ENCODE results near the gene GEMIN5.
"Not testable (repeated sequence)": the region's sequence is repeated elsewhere in the genome, so short reads cannot be mapped to it uniquely, and the experiment has no call there.

The GEMIN5 gene, protein sequence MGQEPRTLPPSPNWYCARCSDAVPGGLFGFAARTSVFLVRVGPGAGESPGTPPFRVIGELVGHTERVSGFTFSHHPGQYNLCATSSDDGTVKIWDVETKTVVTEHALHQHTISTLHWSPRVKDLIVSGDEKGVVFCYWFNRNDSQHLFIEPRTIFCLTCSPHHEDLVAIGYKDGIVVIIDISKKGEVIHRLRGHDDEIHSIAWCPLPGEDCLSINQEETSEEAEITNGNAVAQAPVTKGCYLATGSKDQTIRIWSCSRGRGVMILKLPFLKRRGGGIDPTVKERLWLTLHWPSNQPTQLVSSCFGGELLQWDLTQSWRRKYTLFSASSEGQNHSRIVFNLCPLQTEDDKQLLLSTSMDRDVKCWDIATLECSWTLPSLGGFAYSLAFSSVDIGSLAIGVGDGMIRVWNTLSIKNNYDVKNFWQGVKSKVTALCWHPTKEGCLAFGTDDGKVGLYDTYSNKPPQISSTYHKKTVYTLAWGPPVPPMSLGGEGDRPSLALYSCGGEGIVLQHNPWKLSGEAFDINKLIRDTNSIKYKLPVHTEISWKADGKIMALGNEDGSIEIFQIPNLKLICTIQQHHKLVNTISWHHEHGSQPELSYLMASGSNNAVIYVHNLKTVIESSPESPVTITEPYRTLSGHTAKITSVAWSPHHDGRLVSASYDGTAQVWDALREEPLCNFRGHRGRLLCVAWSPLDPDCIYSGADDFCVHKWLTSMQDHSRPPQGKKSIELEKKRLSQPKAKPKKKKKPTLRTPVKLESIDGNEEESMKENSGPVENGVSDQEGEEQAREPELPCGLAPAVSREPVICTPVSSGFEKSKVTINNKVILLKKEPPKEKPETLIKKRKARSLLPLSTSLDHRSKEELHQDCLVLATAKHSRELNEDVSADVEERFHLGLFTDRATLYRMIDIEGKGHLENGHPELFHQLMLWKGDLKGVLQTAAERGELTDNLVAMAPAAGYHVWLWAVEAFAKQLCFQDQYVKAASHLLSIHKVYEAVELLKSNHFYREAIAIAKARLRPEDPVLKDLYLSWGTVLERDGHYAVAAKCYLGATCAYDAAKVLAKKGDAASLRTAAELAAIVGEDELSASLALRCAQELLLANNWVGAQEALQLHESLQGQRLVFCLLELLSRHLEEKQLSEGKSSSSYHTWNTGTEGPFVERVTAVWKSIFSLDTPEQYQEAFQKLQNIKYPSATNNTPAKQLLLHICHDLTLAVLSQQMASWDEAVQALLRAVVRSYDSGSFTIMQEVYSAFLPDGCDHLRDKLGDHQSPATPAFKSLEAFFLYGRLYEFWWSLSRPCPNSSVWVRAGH (N-terminal part only)
- 56.5 to 125 reads per million in 2 experiments for total RNA-seq

DNA sequence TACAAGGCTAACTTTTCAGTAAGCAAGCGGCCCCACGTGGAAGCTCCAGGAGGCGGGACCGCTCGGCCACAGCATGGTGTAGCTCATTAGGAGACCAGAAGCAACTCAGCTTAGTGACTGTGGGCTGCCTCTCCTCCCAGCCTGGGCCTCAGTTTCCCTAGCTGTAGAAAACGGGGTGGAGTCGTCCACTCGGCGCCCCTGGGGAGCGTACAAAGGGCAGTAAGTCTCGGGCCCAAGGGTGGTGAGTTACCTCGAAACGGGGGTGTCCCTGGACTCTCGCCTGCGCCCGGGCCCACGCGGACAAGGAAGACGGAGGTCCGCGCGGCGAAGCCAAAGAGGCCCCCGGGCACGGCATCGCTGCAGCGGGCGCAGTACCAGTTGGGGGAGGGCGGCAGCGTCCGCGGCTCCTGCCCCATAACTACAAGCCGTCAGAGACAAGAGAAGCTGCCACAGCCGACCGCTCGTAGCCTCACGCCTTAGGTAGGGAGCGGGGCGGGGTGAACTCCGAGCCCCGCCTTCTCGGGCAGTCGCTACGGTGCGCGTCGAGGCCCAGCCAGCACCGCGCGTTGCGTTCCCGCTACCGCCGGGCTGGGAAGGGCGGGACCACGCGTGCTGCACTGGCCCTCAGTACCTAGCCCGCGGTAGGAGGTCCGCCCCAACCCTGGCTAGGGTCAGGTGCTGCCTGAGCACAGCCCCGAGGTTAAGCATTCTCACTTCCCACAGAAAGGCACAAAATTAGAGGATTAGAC, at the start of gene GEMIN5:
GEMIN5 (minus strand) TSS at position 494 of the 749 bp plus-strand sequence; CDS start at position 416, 78 bp downstream.
- DNase-seq (ENCODE audit: low read depth) = peak; percentile 71

GRCh38 chr5:154986151-154986550, 48.1 kb upstream of the GEMIN5 start:
- no peak for DNase-seq (ENCODE audit: low read depth)

GRCh38 chr5:154984946-154985516, 47.0 kb upstream of the GEMIN5 start:
- DNase-seq (ENCODE audit: low read depth) = no peak

- DNase-seq (ENCODE audit: low read depth) = not testable (repeated sequence)
Observed at GRCh38 chr5:154978294-154978693, 40.3 kb upstream of the GEMIN5 start.

DNA sequence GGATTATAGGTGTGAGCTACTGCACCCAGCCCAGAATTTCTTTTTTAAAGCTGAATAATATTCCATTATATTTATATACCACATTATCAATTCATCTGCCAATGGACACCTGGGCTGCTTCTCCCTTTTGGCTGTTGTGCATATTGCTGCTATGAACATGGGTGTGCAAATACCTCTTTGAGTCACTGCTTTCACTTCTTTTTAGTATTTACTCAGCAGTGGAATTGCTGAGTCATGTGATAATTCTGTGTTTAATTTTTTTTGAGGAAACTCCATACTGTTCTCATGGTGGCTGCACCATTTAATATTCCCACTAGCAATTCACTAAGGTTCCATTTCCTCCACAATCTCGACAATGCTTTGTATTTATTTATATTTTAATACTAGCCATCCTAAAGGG, 39.4 kb upstream of the GEMIN5 start:
- DNase-seq (ENCODE audit: low read depth) = no peak

- not testable (repeated sequence) for DNase-seq (ENCODE audit: low read depth)
Observed at GRCh38 chr5:154976082-154976481, 38.1 kb upstream of the GEMIN5 start.

GRCh38 chr5:154972476-154973080, 34.6 kb upstream of the GEMIN5 start:
- no peak for DNase-seq (ENCODE audit: low read depth)

DNA sequence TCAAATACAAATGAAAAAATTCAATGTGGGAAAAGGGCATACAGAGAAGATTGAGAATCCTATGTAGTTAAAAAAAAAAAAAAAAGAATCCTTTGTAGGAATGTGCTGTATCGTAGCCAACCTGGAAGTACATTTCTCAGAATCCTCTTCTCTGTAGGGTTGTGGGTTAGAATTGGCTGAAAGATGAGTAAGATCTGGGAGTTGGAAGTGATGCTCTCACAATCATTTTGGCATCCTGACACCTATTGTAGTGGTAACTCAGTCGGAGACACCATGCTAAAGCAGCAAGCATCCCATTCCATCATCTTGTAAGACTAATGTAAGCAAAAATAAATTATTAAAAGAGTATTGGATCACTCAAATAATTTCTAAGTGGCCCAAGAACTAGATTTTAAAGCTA, 33.5 kb upstream of the GEMIN5 start:
- no peak for DNase-seq (ENCODE audit: low read depth)

GRCh38 chr5:154970759-154971158, 32.7 kb upstream of the GEMIN5 start:
- DNase-seq (ENCODE audit: low read depth) = no peak

DNA sequence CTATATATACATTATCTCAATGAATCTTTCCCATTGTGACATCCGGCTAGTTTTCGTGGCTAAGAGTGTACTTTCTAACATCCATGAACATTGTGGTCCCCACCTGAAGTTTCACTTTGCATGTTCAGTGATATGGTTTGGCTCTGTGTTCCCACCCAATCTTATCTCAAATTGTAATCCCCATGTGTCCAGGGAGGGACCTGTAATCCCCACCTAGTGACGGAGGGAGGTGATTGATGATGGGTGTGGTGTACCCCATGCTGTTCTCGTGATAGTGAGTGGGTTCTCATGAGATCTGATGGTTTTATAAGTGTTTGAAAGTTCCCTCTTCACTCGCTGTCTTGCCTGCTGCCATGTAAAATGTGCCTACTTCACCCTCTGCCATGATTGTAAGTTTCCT, 30.9 kb upstream of the GEMIN5 start:
- no peak for DNase-seq (ENCODE audit: low read depth)

GRCh38 chr5:154967421-154968024, 29.5 kb upstream of the GEMIN5 start:
- DNase-seq (ENCODE audit: low read depth) = no peak

GRCh38 chr5:154966874-154967273, 28.9 kb upstream of the GEMIN5 start:
- no peak for DNase-seq (ENCODE audit: low read depth)

DNA sequence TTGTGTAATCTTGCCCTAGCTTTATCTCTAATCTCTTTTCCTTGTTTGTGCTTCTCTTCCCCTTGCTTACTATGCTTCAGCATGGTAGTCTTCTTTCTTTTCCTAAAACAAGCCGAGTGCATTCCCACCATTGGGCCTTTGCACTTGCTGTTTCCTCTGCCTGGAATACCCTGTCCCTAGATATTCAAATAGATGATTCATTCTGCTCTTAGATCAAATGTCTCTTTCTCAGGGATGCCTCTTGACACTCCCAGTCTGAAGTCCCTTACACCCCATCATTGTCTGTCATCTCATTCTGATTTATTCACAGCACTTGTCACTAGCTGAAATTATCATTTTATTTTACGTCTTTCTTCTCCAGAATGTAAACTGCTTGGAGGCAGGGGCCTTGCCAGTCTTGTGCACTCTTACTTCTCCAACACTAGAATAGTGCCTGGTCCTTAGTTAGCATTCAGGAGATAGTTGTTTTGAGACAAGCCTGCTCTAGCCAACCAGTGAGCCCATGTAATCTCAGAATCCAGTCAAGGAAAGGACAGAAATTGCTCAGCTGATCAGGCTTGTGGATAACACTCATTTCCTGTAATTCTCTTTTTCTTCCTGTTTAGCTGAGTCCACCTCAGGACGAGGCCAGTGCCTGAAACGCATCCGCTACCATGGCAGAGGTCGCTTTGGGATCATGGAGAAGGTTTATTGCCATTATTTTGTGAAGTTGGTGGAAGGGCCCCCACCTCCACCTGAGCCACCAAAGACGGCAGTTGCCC, 28.2 kb upstream of the GEMIN5 start:
- DNase-seq (ENCODE audit: low read depth) = no peak

GRCh38 chr5:154962494-154962893, 24.5 kb upstream of the GEMIN5 start:
- DNase-seq (ENCODE audit: low read depth) = no peak

DNA sequence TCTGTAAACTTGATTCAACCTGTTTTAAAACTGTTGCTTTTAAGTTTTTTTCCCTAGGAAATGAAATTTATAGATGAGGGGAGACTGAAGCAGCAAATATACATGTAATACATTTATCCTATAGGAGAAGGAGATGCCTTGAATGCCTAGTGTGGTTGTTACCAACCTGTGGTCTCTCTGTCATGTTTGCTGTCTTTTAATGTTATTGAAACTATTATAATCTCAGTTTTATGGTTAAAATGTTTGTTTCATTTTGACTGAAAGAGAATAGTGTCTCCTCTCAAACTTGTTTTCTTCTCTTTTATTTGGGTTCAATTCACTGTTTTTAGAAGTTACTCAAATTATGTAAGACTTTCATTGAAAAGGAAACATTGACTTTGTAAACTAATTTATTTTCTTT, 18.7 kb upstream of the GEMIN5 start:
- DNase-seq (ENCODE audit: low read depth) = no peak

DNA sequence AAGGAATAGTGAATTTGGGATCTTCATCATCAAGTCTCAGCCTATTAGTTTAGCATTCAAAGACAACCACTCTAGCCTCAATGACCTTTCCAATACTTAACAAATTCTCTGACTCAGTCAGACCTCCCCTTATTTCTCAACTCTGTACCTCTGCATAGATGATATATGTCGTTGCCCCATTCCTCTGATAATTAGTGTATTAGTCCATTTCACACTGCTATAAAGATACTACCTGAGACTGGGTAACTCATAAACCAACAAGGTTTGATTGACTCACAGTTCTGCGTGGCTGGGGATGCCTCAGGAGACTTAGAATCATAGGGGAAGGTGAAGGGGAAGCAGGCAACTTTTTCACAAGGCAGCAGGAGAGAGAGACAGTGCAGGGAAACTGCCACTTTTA, 11.8 kb upstream of the GEMIN5 start:
- no peak for DNase-seq (ENCODE audit: low read depth)

- DNase-seq (ENCODE audit: low read depth) = no peak
Observed at GRCh38 chr5:154948313-154948712, 10.3 kb upstream of the GEMIN5 start.

- DNase-seq (ENCODE audit: low read depth) = no peak
Observed at GRCh38 chr5:154947778-154948177, 9.8 kb upstream of the GEMIN5 start.

GRCh38 chr5:154945695-154946301, 7.8 kb upstream of the GEMIN5 start:
- no peak for DNase-seq (ENCODE audit: low read depth)

Data from T follicular helper cell (primary cell).